SHP77 treated with DMSO at 0.1 percent for 48 hours (cell line): Measurements from ENCODE around the gene ANKEF1.
A peak's percentile ranks its signal among the peaks of the same experiment; 100 is the strongest.

Source experiments
- DNase-seq: peaks from one replicate; lab custom pipeline; 2025; lab: John Stamatoyannopoulos, UW

Gene ANKEF1

DNA sequence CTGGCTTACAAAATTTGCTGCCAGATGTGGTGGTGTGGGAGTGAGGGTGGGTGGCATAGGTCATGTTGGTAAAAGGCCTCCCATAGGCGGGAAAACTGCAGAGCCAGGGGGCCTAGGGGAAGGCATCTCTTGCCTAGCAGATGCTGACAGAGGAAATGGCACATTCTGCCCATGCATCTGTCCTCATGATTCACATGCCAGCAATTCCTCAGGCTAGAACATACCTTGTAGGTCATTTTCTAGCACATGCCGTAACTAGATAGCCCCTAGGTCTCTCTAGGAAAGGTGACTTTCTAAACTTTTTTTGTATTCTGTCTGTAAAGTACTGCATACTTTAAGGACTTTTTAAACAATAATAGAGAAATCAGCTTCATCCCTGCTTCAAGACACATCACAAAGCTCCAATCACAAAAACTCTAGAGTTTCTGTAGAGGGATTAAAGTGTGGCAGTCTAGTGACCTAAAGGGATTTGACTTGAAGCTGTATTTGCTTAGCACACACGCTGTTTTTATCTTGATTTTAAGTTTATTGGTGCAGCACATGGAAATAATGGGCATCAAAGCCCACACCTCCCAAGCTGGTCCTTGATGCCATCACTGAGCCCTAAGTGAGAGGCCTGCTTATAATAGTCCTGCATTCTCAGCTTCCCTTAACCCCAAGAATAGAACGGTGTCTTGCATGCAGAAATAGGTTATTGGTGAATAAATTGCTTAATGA, 55.2 kb downstream of the ANKEF1 start:
- no peak for DNase-seq

DNA sequence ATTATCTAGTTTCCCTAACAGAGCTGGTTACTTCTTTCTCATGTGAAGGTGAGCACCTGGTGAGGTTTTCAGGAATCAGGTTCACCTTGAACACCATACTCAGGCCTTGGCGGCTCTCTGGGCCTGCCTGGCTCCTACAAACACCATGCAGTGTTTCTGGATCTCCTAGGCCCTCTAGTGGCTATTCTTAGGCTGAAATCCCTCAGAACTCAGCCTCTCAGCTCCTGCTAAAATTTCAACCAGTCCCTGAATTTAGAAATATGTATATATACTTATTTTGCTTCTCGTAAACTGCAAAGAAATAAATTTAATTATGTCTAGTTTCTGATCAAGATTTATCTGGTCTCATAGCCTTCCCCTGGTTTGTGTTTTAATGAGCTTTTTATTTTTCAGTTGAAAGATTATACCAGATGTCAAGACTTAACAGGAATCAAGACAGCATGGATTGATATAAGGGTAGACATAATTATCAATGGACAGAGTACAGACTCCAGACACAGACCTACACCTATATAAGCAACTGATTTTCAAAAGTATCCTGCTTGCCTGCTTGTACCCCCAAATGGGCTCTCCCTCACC, 55.9 kb downstream of the ANKEF1 start:
- peak; percentile 33 for DNase-seq

DNA sequence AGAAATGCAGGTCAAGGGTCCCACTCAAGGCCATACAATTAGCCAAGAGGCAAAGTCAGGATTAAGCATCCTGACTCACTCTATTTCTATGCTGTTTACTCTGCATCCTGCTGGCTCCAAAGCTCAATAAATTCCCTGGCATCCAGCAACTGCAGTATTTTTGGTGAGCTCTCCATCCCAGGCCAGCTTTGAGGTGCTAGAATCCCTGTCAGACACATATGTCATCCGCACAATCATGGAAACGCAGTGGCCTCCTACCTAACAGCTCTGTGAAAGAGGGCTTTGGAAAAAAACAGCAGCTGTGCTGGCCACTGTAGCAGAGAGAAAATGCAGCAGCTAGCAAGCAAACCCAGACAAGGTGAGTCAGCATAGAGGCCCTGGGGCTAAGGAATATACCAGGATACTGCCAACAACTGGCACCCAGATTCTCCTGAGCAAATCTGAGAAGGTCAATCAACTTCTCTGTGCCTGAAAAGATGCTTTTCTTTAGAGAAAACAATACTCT, 58.4 kb downstream of the ANKEF1 start:
- DNase-seq, result peak; percentile 23

DNA sequence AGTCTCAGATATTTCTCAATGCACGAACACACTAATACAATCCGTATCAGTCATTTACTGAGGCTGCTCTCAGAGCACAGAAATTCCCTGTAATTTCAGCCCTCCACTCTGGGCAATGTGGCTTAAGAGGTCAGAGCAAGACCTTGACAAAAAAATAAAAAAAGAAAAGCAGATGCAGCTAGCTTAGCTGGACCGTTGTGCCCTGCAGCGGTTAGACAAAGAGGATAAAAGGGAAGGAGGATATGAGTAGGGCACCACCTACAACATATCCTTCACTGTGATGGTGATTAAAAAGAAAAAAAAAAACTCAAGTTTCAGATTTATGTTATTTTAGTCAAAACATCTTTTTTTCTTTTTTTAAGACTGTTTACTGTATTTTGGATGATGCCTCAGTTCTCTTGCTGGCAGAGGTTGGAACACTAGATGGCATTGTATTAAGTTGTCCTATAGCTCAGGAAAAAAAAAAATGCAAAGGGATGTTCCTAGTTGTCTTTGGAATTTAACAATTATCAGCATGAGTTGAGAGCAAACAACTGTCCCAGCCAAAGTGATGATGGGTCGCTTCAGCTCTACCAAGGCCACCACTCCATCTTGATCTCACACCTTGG, 59.9 kb downstream of the ANKEF1 start:
- no peak for DNase-seq

DNA sequence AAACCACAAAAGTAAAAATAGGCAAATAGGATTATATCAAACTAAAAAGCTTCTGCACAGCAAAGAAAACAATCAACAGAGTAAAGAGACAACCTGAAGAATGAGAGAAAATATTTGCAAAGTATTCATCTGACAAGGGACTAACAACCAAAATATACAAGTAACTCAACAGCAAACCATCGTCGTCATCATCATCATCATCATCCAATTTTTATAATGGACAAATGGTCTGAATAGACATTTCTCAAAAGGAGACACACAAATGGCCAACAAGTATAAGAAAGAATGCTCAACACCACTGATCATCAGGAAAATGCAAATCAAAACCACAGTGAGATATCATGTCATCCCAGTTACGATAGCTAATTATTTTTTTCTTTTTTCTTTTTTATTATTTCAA, 62.0 kb downstream of the ANKEF1 start:
- no peak for DNase-seq

DNA sequence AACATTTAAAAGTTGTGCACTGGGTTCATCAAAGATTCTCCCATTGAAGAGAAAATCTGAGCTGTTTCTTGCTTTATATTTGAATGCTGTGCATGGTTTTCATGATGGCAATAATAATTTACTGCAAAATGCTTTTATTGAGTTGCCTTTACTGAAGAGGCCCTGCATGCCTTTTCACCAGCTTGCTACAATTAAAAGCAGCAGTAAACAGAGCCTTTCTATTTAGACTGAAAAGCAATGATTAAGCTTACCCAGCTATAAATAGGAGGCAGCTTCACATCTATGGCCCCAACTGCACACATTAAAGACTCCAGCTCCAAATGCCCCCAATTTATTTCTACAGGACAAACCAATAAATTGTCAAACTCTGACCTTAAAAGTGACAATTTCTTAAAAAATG, 70.3 kb downstream of the ANKEF1 start:
- no peak for DNase-seq
